ENCODE measurements around the gene AGBL1. TPM values are rescaled to one million over a fixed set of nuclear protein-coding genes. Genes with fewer than 3 reads are reported as not detected.

Gene AGBL1
- total RNA-seq, 2 experiments from 2014 or later: 0.10 TPM

- Mint-ChIP-seq H3K36me3 (no peaks in the 10 kb centered on the region), H3K9me3 (peaks cover 11% of the 10 kb centered on the region), H3K4me1 (ENCODE audit: low read depth) (no peaks in the 10 kb centered on the region), H3K27me3 (peaks cover 7% of the 10 kb centered on the region), H3K4me3 (no peak overlapping the region), H3K27ac (no peak overlapping the region)
- ChIA-PET POLR2A (no interaction called here), CTCF (no interaction called here)
- intact Hi-C loops (cut with micrococcal nuclease): no loop called here
- DNase-seq: no peak
Observed at GRCh38 chr15:86375733-86376280, 296.1 kb downstream of the AGBL1 start.

GRCh38 chr15:86377914-86378313 is 298.2 kb downstream of the AGBL1 start:
- H3K9me3 Mint-ChIP-seq: peaks cover 11% of the 10 kb centered on the region

GRCh38 chr15:86382341-86382740 is 302.7 kb downstream of the AGBL1 start:
- intact Hi-C loops (cut with micrococcal nuclease): no loop called here
- Mint-ChIP-seq H3K4me1 (ENCODE audit: low read depth) (no peaks in the 10 kb centered on the region), H3K36me3 (no peaks in the 10 kb centered on the region), H3K27ac (no peak overlapping the region), H3K4me3 (no peak overlapping the region), H3K9me3 (no peaks in the 10 kb centered on the region), H3K27me3 (peaks cover 8% of the 10 kb centered on the region)
- ChIA-PET CTCF (no interaction called here), POLR2A (no interaction called here)
- DNase-seq: no peak

More at GRCh38 chr15:86377914-86378313, 298.2 kb downstream of the AGBL1 start:
- H3K4me1 Mint-ChIP-seq (ENCODE audit: low read depth): no peaks in the 10 kb centered on the region
- peaks cover 5% of the 10 kb centered on the region for H3K27me3 Mint-ChIP-seq
- H3K27ac Mint-ChIP-seq: no peak overlapping the region
- ChIA-PET POLR2A (no interaction called here), CTCF (no interaction called here)
- intact Hi-C loops (cut with micrococcal nuclease): no loop called here
- H3K36me3 Mint-ChIP-seq: no peaks in the 10 kb centered on the region
- DNase-seq: no peak
- no peak overlapping the region for H3K4me3 Mint-ChIP-seq

- no peak for DNase-seq
- POLR2A ChIA-PET: no interaction called here
- H3K27me3 Mint-ChIP-seq: peaks cover 8% of the 10 kb centered on the region
- no peak overlapping the region for H3K4me3 Mint-ChIP-seq
- no peaks in the 10 kb centered on the region for H3K9me3 Mint-ChIP-seq
- no peaks in the 10 kb centered on the region for H3K36me3 Mint-ChIP-seq
- CTCF ChIA-PET: no interaction called here
- no peaks in the 10 kb centered on the region for H3K4me1 Mint-ChIP-seq (ENCODE audit: low read depth)
- intact Hi-C loops (cut with micrococcal nuclease): no loop called here
- no peak overlapping the region for H3K27ac Mint-ChIP-seq
Observed at GRCh38 chr15:86383611-86384010, 303.9 kb downstream of the AGBL1 start.

- Mint-ChIP-seq H3K9me3 (no peaks in the 10 kb centered on the region), H3K27me3 (peaks cover 8% of the 10 kb centered on the region), H3K4me1 (ENCODE audit: low read depth) (no peaks in the 10 kb centered on the region), H3K4me3 (no peak overlapping the region), H3K36me3 (no peaks in the 10 kb centered on the region), H3K27ac (no peak overlapping the region)
- ChIA-PET POLR2A (no interaction called here), CTCF (no interaction called here)
- no peak for DNase-seq
- intact Hi-C loops (cut with micrococcal nuclease): no loop called here
Observed at GRCh38 chr15:86384186-86384585, 304.5 kb downstream of the AGBL1 start.

- Mint-ChIP-seq H3K9me3 (no peaks in the 10 kb centered on the region), H3K4me3 (no peak overlapping the region), H3K27ac (no peak overlapping the region), H3K27me3 (no peaks in the 10 kb centered on the region), H3K4me1 (ENCODE audit: low read depth) (no peaks in the 10 kb centered on the region), H3K36me3 (no peaks in the 10 kb centered on the region)
- intact Hi-C loops (cut with micrococcal nuclease): no loop called here
- POLR2A ChIA-PET: no interaction called here
- CTCF ChIA-PET: no interaction called here
- no peak for DNase-seq
Observed at GRCh38 chr15:86392296-86392695, 312.6 kb downstream of the AGBL1 start.

GRCh38 chr15:86392874-86393273 is 313.2 kb downstream of the AGBL1 start:
- Mint-ChIP-seq H3K9me3 (no peaks in the 10 kb centered on the region), H3K27ac (no peak overlapping the region), H3K27me3 (no peaks in the 10 kb centered on the region), H3K36me3 (no peaks in the 10 kb centered on the region), H3K4me3 (no peak overlapping the region), H3K4me1 (ENCODE audit: low read depth) (no peaks in the 10 kb centered on the region)
- intact Hi-C loops (cut with micrococcal nuclease): no loop called here
- ChIA-PET CTCF (no interaction called here), POLR2A (no interaction called here)
- no peak for DNase-seq

GRCh38 chr15:86394866-86395265 is 315.2 kb downstream of the AGBL1 start:
- ChIA-PET CTCF (no interaction called here), POLR2A (no interaction called here)
- no peak for DNase-seq
- Mint-ChIP-seq H3K4me3 (no peak overlapping the region), H3K36me3 (no peaks in the 10 kb centered on the region), H3K27ac (no peak overlapping the region), H3K27me3 (no peaks in the 10 kb centered on the region), H3K4me1 (ENCODE audit: low read depth) (no peaks in the 10 kb centered on the region), H3K9me3 (no peaks in the 10 kb centered on the region)
- intact Hi-C loops (cut with micrococcal nuclease): no loop called here

- Mint-ChIP-seq H3K36me3 (no peaks in the 10 kb centered on the region), H3K9me3 (no peaks in the 10 kb centered on the region), H3K4me3 (no peak overlapping the region), H3K27me3 (no peaks in the 10 kb centered on the region), H3K27ac (no peak overlapping the region), H3K4me1 (ENCODE audit: low read depth) (no peaks in the 10 kb centered on the region)
- intact Hi-C loops (cut with micrococcal nuclease): no loop called here
- no peak for DNase-seq
- ChIA-PET POLR2A (no interaction called here), CTCF (interaction anchor here (1.1 kb wide), 1 partner anchor 343 kb away, joined by 3 read pairs; no protein-coding TSS in a partner anchor)
Observed at GRCh38 chr15:86399041-86399954, 319.6 kb downstream of the AGBL1 start.

GRCh38 chr15:86403221-86403620 is 323.6 kb downstream of the AGBL1 start:
- Mint-ChIP-seq H3K27ac (no peak overlapping the region), H3K36me3 (no peaks in the 10 kb centered on the region), H3K27me3 (no peaks in the 10 kb centered on the region), H3K9me3 (no peaks in the 10 kb centered on the region), H3K4me1 (ENCODE audit: low read depth) (no peaks in the 10 kb centered on the region), H3K4me3 (no peak overlapping the region)
- no peak for DNase-seq
- ChIA-PET CTCF (no interaction called here), POLR2A (no interaction called here)
- intact Hi-C loops (cut with micrococcal nuclease): no loop called here

- DNase-seq: no peak
- H3K27ac Mint-ChIP-seq: no peak overlapping the region
- CTCF ChIA-PET: no interaction called here
- intact Hi-C loops (cut with micrococcal nuclease): no loop called here
- H3K4me1 Mint-ChIP-seq (ENCODE audit: low read depth): no peaks in the 10 kb centered on the region
- H3K27me3 Mint-ChIP-seq: no peaks in the 10 kb centered on the region
- POLR2A ChIA-PET: no interaction called here
- no peak overlapping the region for H3K4me3 Mint-ChIP-seq
- H3K9me3 Mint-ChIP-seq: no peaks in the 10 kb centered on the region
- H3K36me3 Mint-ChIP-seq: no peaks in the 10 kb centered on the region
Observed at GRCh38 chr15:86403914-86404583, 324.4 kb downstream of the AGBL1 start.

- no peak for DNase-seq
- H3K4me3 Mint-ChIP-seq: no peak overlapping the region
- no peaks in the 10 kb centered on the region for H3K9me3 Mint-ChIP-seq
- intact Hi-C loops (cut with micrococcal nuclease): no loop called here
- ChIA-PET POLR2A (no interaction called here), CTCF (no interaction called here)
- no peaks in the 10 kb centered on the region for H3K4me1 Mint-ChIP-seq (ENCODE audit: low read depth)
- peaks cover 2% of the 10 kb centered on the region for H3K27me3 Mint-ChIP-seq
- no peaks in the 10 kb centered on the region for H3K36me3 Mint-ChIP-seq
- H3K27ac Mint-ChIP-seq: no peak overlapping the region
Observed at GRCh38 chr15:86408261-86408660, 328.6 kb downstream of the AGBL1 start.

GRCh38 chr15:86411916-86412315 is 332.2 kb downstream of the AGBL1 start:
- DNase-seq: no peak
- ChIA-PET POLR2A (no interaction called here), CTCF (no interaction called here)
- Mint-ChIP-seq H3K27me3 (peaks cover 2% of the 10 kb centered on the region), H3K4me3 (no peak overlapping the region), H3K27ac (no peak overlapping the region), H3K4me1 (ENCODE audit: low read depth) (no peaks in the 10 kb centered on the region), H3K9me3 (no peaks in the 10 kb centered on the region), H3K36me3 (no peaks in the 10 kb centered on the region)
- intact Hi-C loops (cut with micrococcal nuclease): loop anchor here (10.0 kb wide), 1 partner anchor 57 kb away; no protein-coding TSS in a partner anchor
